ENCODE results near the gene UPK2.
"Not testable (repeated sequence)": the region's sequence is repeated elsewhere in the genome, so short reads cannot be mapped to it uniquely, and the experiment has no call there.

The UPK2 gene

DNA sequence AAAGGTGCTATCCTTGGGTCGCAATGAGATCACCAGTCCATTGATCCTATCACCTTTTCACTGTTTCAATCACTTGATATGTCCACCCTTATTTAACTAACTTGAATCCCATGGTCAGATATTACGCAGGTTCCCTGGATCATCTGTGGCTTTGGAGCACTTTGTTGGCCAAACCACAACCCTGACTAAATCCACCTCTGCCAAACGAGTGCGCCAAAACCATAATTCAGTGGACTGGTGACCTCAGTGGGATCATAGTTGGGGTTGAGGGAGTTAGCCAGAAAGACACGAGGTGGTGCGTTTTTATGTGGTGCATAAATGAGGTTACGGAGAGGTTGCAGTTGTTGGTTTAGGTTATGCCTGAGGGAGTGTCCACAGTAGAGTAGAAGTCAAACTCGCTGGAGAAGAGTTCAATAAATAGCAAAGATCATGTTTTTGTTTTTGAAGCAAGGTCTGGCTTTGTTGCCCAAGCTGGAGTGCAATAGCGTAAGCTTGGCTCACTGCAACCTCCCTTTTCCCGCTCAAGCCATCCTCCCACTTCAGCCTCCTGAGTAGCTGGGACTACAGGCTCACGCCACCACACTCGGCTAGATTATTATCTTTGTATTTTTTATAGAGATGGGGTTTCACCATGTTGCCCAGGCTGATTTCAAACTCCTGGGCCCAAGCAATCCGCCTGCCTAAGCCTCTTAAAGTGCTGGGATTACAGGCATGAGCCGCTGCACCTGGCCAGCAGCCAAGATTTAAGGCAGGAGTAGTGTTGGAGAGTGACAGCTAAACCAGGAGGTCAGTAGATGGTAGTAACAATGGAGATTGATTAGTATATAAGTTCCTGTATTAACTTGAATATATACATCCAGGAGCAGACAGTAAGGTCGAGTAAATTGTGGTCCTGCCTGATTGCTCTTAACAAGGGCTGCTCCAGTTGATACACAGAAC is 19.9 kb downstream of the UPK2 start:
- Histone ChIP-seq H3K36me3 (ENCODE audit: insufficient read depth, low read length) (no peaks in the 10 kb centered on the region), H3K4me3 (ENCODE audit: low read length) (no peak overlapping the region), H3K9ac (ENCODE audit: low read depth, low read length) (no peak overlapping the region), H3K9me3 (ENCODE audit: insufficient read depth, low read depth, low read length) (no peaks in the 10 kb centered on the region), H3K27ac (ENCODE audit: low read depth, low read length) (no peak overlapping the region), H3K27me3 (ENCODE audit: insufficient read depth, low read length) (peaks cover 5% of the 10 kb centered on the region; the same call in 1 of the 2 replicates), H3K4me1 (ENCODE audit: insufficient read depth, low read length) (peaks cover 18% of the 10 kb centered on the region)
- 94% methylated on average over 15 of the region's 15 CpGs for WGBS

DNA sequence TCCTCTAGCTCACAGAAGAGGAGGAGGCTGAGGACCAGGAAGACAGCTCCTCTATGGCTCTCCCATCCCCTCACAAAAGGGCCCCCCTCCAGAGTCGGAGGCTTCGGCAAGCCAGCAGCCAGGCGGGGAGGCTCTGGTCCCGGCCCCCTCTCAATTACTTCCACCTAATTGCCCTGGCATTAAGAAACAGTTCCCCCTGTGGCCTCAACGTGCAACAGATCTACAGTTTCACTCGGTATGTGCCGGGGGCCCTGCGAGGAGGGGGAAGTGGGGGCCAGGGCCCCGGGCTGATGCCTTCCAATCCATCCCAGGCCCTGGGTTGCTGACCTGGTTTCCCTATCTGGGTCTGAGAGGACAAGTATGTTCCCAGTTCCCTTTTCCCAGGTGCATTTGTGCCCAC is 23.3 kb downstream of the UPK2 start:
- H3K4me1 ChIP-seq (ENCODE audit: insufficient read depth, low read length), result peaks cover 18% of the 10 kb centered on the region
- no peak overlapping the region for H3K27ac ChIP-seq (ENCODE audit: low read depth, low read length)
- whole genome bisulfite sequencing, result 66% methylated on average over 9 of the region's 9 CpGs
- H3K4me3 ChIP-seq (ENCODE audit: low read length), result no peak overlapping the region
- H3K27me3 ChIP-seq (ENCODE audit: insufficient read depth, low read length), result peaks cover 5% of the 10 kb centered on the region; the same call in 1 of the 2 replicates
- H3K9me3 ChIP-seq (ENCODE audit: insufficient read depth, low read depth, low read length), result no peaks in the 10 kb centered on the region
- H3K9ac ChIP-seq (ENCODE audit: low read depth, low read length), result no peak overlapping the region
- no peaks in the 10 kb centered on the region for H3K36me3 ChIP-seq (ENCODE audit: insufficient read depth, low read length)

- H3K9me3 ChIP-seq (ENCODE audit: insufficient read depth, low read depth, low read length), result no peaks in the 10 kb centered on the region
- H3K36me3 ChIP-seq (ENCODE audit: insufficient read depth, low read length), result no peaks in the 10 kb centered on the region
- H3K27ac ChIP-seq (ENCODE audit: low read depth, low read length), result no peak overlapping the region
- H3K9ac ChIP-seq (ENCODE audit: low read depth, low read length), result no peak overlapping the region
- peaks cover 18% of the 10 kb centered on the region for H3K4me1 ChIP-seq (ENCODE audit: insufficient read depth, low read length)
- peaks cover 5% of the 10 kb centered on the region; the same call in 1 of the 2 replicates for H3K27me3 ChIP-seq (ENCODE audit: insufficient read depth, low read length)
- whole genome bisulfite sequencing, result 49% methylated on average over 21 of the region's 21 CpGs
- H3K4me3 ChIP-seq (ENCODE audit: low read length), result peak overlapping the region; percentile 23; the same call in 1 of the 2 replicates
These were observed 24.2 kb downstream of the UPK2 start for GRCh38 chr11:118980191-118980881.

DNA sequence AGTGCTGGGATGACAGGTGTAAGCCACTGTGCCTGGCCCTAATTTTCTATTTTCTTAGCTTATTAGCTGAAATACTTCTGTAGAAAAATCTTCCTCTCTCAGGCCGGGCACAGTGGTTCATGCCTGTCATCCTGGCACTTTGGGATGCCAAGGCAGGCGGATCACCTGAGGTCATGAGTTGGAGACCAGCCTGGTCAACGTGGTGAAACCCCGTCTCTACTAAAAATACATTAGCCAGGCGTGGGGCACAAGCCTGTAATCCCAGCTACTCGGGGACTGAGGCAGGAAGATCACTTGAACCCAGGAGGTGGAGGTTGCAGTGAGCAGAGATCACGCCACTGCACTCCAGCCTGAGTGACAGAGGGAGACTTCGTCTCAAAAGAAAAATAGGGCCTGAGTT is 28.2 kb downstream of the UPK2 start:
- not testable (repeated sequence) for H3K9me3 ChIP-seq (ENCODE audit: insufficient read depth, low read depth, low read length); H3K36me3 ChIP-seq (ENCODE audit: insufficient read depth, low read length); H3K4me3 ChIP-seq (ENCODE audit: low read length); H3K27me3 ChIP-seq (ENCODE audit: insufficient read depth, low read length); H3K9ac ChIP-seq (ENCODE audit: low read depth, low read length); H3K27ac ChIP-seq (ENCODE audit: low read depth, low read length)
- H3K4me1 ChIP-seq (ENCODE audit: insufficient read depth, low read length), result peaks cover 10% of the 10 kb centered on the region
- WGBS, result 85% methylated on average over 8 of the region's 8 CpGs

DNA sequence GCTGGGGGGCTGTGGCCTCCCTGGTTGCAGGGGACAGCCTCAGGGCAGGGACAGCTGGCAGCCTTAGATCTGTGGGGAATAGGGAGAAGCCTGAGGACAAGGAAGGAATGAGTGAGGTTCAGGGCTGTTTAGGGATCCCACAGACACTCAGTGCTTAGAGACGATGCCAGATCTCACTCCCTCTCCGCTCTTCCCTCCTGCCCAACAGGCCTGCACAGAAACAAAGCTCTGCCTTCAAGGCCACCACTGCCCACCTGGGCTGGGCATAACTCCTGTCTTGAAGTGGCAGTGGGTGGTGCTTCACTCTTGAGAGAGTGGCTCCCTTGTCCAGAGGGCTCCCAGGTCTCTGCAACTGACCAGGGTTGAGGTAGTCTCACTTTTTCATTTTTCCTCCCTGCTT is 28.7 kb downstream of the UPK2 start:
- Histone ChIP-seq H3K4me3 (ENCODE audit: low read length) (no peak overlapping the region), H3K27ac (ENCODE audit: low read depth, low read length) (no peak overlapping the region), H3K27me3 (ENCODE audit: insufficient read depth, low read length) (peaks cover 5% of the 10 kb centered on the region; the same call in 1 of the 2 replicates), H3K4me1 (ENCODE audit: insufficient read depth, low read length) (peaks cover 5% of the 10 kb centered on the region), H3K36me3 (ENCODE audit: insufficient read depth, low read length) (no peaks in the 10 kb centered on the region), H3K9ac (ENCODE audit: low read depth, low read length) (no peak overlapping the region), H3K9me3 (ENCODE audit: insufficient read depth, low read depth, low read length) (no peaks in the 10 kb centered on the region)
- WGBS, result 77% methylated on average over 2 of the region's 2 CpGs

DNA sequence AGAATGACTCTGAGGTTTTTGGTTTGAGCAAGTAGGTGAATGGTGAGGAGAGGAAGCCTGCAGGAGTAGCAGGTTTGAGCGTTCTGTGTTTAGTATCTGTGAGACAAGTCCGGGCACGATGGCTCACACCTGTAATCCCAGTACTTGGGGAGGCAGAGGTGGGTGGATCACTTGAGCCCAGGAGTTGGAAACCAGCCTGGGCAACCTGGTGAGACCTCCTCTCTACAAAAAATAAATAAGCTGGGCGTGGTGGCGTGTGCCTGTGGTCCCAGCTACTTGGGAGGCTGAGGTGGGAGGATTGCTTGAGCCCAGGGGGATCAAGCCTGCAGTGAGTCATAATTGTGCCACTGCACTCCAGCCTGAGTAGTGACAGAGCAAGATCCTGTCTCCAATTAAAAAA is 32.2 kb downstream of the UPK2 start:
- 89% methylated on average over 5 of the region's 5 CpGs for WGBS
- no peak overlapping the region for H3K27ac ChIP-seq (ENCODE audit: low read depth, low read length)
- no peak overlapping the region for H3K9ac ChIP-seq (ENCODE audit: low read depth, low read length)
- peaks cover under 1% of the 10 kb centered on the region; the same call in 1 of the 2 replicates for H3K36me3 ChIP-seq (ENCODE audit: insufficient read depth, low read length)
- H3K4me1 ChIP-seq (ENCODE audit: insufficient read depth, low read length), result no peaks in the 10 kb centered on the region
- no peak overlapping the region for H3K4me3 ChIP-seq (ENCODE audit: low read length)
- peaks cover 2% of the 10 kb centered on the region; the same call in 1 of the 2 replicates for H3K9me3 ChIP-seq (ENCODE audit: insufficient read depth, low read depth, low read length)
- H3K27me3 ChIP-seq (ENCODE audit: insufficient read depth, low read length), result no peaks in the 10 kb centered on the region

GRCh38 chr11:118991486-118992038 is 35.5 kb downstream of the UPK2 start:
- H3K9me3 ChIP-seq (ENCODE audit: insufficient read depth, low read depth, low read length); H3K27ac ChIP-seq (ENCODE audit: low read depth, low read length); H3K4me1 ChIP-seq (ENCODE audit: insufficient read depth, low read length); H3K9ac ChIP-seq (ENCODE audit: low read depth, low read length); H3K27me3 ChIP-seq (ENCODE audit: insufficient read depth, low read length); H3K4me3 ChIP-seq (ENCODE audit: low read length): not testable (repeated sequence)
- WGBS, result 96% methylated on average over 40 of the region's 44 CpGs
- H3K36me3 ChIP-seq (ENCODE audit: insufficient read depth, low read length), result peaks cover 12% of the 10 kb centered on the region

DNA sequence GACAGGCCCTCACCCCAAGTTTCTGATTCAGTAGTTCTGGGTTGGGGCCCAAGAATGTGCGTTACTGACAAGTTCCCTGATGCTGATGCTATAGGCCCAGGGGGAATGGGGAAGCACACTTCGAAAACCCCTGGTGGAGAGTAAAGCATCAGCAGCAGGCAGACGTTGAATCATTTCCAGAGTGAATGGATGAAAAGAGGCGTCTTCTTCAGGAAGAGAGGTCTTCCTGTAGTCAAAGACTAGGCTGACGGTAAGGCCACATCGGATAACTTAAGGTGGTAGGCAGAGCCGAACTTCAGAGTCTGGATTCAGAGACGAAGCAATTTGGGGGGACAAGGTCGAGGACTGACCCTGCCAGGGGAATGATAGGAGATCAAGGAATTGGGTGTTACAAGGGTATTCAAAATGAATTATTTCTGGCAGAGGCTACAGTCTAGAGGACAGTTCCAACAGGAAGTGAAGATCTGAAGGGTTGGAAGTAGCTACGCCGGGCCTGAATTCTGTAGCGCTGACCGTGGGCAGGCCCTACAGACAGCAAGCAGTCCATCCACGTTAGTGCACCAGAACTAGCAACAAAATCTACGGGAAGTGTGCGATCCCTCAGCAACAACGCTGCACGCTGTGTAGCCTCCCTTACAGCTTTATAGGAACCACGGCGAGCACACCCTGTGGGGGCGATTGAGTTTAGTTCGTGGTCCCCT is 41.0 kb downstream of the UPK2 start:
- no peaks in the 10 kb centered on the region for H3K27me3 ChIP-seq (ENCODE audit: insufficient read depth, low read length)
- peaks cover 6% of the 10 kb centered on the region for H3K4me1 ChIP-seq (ENCODE audit: insufficient read depth, low read length)
- H3K9me3 ChIP-seq (ENCODE audit: insufficient read depth, low read depth, low read length), result peaks cover 2% of the 10 kb centered on the region; the same call in 1 of the 2 replicates
- peak overlapping the region; percentile 96 for H3K4me3 ChIP-seq (ENCODE audit: low read length)
- H3K9ac ChIP-seq (ENCODE audit: low read depth, low read length), result peak overlapping the region; percentile 90
- WGBS, result 26% methylated on average over 22 of the region's 22 CpGs
- peak overlapping the region; percentile 76 for H3K27ac ChIP-seq (ENCODE audit: low read depth, low read length)
- H3K36me3 ChIP-seq (ENCODE audit: insufficient read depth, low read length), result peaks cover 39% of the 10 kb centered on the region

- under 1% methylated on average over 54 of the region's 54 CpGs for WGBS
- Histone ChIP-seq H3K9ac (ENCODE audit: low read depth, low read length) (peak within 1 kb of the TSS; percentile 90), H3K4me1 (ENCODE audit: insufficient read depth, low read length) (peaks cover 6% of the 10 kb centered on the region), H3K27ac (ENCODE audit: low read depth, low read length) (peak within 1 kb of the TSS; percentile 86), H3K9me3 (ENCODE audit: insufficient read depth, low read depth, low read length) (peaks cover 1% of the 10 kb centered on the region; the same call in 1 of the 2 replicates), H3K36me3 (ENCODE audit: insufficient read depth, low read length) (peaks cover 46% of the 10 kb centered on the region), H3K4me3 (ENCODE audit: low read length) (peak within 1 kb of the TSS; percentile 96), H3K27me3 (ENCODE audit: insufficient read depth, low read length) (no peaks in the 10 kb centered on the region)
These were observed 41.7 kb downstream of the UPK2 start, which contains the start of gene CENATAC for GRCh38 chr11:118997627-118998387. Gene CENATAC, plus strand, starts transcription at chr11:118998138. Its CDS starts 60 bp downstream, at chr11:118998198.

DNA sequence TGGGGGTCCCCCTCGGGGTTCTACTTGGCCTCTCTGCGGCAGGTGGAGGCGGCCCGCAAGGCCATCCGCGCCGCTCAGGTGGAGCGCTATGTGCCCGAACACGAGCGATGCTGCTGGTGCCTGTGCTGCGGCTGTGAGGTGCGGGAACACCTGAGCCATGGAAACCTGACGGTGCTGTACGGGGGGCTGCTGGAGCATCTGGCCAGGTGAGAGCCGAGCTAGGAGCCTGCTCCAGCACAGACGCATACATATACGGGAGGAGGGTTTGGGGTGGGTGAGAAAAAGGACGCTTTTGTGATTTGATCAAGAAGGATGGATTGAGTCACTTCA is 42.3 kb downstream of the UPK2 start:
- under 1% methylated on average over 19 of the region's 19 CpGs for WGBS
- peak overlapping the region; percentile 96 for H3K4me3 ChIP-seq (ENCODE audit: low read length)
- peak overlapping the region; percentile 86 for H3K27ac ChIP-seq (ENCODE audit: low read depth, low read length)
- peaks cover 6% of the 10 kb centered on the region for H3K4me1 ChIP-seq (ENCODE audit: insufficient read depth, low read length)
- peaks cover 51% of the 10 kb centered on the region for H3K36me3 ChIP-seq (ENCODE audit: insufficient read depth, low read length)
- no peaks in the 10 kb centered on the region for H3K27me3 ChIP-seq (ENCODE audit: insufficient read depth, low read length)
- peak overlapping the region; percentile 90 for H3K9ac ChIP-seq (ENCODE audit: low read depth, low read length)
- no peaks in the 10 kb centered on the region for H3K9me3 ChIP-seq (ENCODE audit: insufficient read depth, low read depth, low read length)

Measured in HUES64 (cell line).